GM18499 (cell line): ENCODE data around the gene KCNJ4.
"Not testable (repeated sequence)": the region's sequence is repeated elsewhere in the genome, so short reads cannot be mapped to it uniquely, and the experiment has no call there.

Source experiments
- ATAC-seq: cut with Tn5 transposase; IDR thresholded peaks from one replicate; pipeline ENCODE4 v1.9.1; 2021; ENCODE audit warnings: moderate number of reproducible peaks; ENCODE audit not compliant: insufficient read depth, unreplicated experiment

The KCNJ4 gene

GRCh38 chr22:38416621-38417251, 38.3 kb downstream of the KCNJ4 start:
- ATAC-seq = no peak

DNA sequence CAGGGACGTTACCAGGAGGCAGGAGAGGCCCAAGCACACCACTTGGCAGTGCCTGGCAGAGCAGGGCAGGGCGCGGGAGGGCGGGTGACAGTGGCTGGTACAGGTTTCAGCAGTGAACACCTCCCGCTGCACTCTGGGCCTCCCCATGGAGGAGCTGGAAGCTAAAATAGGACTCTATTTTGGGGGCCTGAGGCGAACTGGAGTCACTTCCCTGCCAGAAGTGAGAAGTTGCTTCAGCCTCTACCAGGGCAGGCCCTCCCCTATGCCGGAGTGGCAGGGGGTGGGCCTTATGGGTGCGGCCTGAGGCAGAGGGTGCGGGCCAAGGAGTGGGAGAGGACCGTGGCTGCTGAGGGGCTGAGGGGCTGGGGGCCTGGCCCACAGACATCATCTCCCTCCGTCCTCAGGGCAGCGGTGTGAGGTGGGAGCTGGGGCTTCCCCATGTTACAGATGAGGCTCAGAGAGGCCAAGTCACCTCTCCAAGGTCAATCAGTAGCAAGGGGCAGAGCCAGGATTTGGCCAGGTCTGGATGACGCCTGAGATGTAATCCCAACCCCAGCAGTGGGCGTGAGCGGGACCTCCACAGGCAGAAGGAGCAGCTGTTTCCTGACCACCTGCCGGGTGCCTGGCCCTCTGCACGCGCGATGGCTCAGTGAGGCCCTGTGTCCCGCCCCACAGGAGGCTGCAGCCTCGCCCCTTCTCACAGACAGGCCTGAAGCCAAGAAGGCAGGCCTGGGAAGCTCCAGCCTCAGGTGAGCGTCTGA, 39.3 kb downstream of the KCNJ4 start:
- no peak for ATAC-seq

- ATAC-seq = no peak
Observed at GRCh38 chr22:38415046-38415445, 40.0 kb downstream of the KCNJ4 start.

DNA sequence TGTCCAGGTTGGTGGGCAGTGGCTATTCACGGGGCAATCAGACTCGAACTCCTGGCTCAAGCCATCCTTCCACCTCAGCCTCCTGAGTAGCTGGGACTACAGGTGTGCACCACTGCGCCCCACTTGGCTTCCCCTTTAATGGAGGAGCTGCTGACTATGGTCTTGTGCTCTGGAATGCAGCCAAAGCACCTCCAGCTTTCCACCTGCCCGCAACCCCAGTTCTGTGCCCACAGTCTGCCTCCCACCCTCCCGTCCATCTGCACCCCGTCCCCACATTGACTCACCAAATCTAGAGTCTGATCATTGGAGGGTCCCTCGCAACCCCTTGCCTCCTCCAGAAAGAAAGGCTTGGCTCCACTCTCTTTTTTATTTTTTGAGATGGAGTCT, 41.0 kb downstream of the KCNJ4 start:
- no peak for ATAC-seq

- no peak for ATAC-seq
Observed at GRCh38 chr22:38413085-38414008, 41.7 kb downstream of the KCNJ4 start.

DNA sequence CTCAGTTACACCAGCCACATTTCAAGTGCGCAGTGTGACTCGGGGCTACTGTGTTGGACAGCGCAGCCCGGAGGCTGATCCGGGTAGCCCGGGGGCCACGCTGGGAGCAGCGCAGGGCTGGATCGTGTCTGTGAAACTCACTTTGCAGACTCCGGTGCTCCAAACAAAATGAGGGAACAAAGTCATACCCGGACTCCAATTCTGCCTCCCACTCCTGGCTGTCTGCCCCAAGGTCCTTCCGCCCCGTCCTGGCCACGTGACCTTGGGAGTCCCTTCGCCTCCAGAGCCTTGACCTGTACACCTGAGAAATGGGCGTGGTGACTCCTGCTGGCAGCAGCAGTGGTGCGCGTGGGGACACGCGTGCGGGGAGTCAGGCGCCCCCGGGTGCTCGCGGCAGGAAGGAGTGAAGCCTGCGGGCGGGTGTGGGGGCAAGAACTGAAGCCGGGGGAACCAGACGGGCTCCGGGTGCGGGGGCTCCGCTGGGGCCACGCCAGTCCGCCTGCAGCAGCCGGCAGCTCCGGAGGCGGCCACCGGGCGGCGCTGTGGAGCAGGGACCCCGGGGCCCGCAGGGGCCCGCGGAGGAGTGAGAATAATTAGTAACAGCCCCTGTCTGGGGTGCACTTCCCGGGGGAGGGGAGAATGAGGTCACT, 42.4 kb downstream of the KCNJ4 start:
- ATAC-seq = no peak

DNA sequence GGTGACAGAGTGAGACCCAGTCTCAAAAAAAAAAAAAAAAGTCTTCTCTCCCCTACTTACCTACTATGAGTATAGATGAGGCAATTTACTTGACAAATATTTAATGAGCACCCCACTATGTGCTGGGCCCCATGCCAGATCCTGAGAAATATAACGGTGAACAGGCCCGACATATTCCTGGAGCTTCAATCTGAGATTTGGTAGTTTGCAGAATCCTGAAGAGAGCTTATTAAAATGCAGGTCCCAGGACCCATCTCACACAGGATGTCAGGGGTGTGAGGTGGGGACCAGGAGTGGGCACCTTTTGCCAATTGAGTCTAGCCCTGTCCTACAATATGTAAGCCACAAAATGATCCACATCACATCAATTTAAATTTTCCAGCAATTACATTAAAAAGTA, 44.0 kb downstream of the KCNJ4 start:
- ATAC-seq = no peak

DNA sequence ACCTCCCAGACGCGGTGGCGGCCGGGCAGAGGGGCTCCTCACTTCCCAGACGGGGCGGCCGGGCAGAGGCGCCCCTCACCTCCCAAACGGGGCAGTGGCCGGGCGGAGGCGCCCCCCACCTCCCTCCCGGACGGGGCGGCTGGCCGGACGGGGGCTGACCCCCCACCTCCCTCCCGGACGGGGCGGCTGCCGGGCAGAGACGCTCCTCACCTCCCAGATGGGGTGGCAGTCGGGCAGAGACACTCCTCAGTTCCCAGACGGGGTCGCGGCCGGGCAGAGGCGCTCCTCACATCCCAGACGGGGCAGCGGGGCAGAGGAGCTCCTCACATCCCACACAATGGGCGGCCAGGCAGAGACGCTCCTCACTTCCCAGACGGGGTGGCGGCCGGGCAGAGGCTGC, 45.1 kb downstream of the KCNJ4 start:
- not testable (repeated sequence) for ATAC-seq

DNA sequence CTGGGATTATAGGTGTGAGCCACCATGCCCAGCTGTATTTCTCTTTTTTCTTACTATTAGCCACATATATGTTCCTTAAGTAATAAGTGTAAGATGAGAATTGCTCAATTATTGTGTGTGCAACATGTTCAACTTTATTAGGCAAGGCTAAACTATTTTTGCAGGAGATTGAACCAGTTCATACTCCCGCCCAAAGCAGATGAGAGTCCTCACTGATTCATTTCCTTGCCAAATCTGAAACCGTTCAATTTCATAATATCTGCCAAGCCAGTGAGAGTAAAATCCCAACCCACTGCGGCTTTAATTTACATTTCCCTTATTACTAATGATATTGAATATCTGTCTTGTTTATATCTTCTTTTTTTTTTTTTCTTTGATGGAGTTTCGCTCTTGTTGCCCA, 48.4 kb downstream of the KCNJ4 start:
- no peak for ATAC-seq

GRCh38 chr22:38404419-38404818, 50.6 kb downstream of the KCNJ4 start:
- ATAC-seq = no peak

GRCh38 chr22:38403812-38404211, 51.2 kb downstream of the KCNJ4 start:
- no peak for ATAC-seq

DNA sequence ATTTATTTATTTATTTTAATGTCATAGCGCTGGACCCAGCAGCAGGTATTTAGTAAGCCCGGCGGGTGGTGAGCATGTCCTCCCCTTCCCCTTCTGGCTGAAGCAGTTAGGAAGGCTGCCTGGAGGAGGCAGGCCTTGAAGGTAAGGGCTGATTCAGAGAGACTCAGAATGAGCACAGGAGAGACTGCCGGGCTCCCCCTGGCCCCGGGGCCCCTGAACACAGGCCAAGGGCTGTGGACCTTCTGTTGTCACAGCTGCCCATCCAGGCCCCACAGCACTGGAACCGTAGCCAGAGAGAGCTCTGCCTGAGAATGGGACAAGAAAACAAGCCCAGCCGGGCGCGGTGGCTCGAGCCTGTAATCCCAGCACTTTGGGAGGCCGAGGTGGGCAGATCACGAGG, 52.8 kb downstream of the KCNJ4 start:
- ATAC-seq = no peak

- no peak for ATAC-seq
Observed at GRCh38 chr22:38401336-38402084, 53.5 kb downstream of the KCNJ4 start.

DNA sequence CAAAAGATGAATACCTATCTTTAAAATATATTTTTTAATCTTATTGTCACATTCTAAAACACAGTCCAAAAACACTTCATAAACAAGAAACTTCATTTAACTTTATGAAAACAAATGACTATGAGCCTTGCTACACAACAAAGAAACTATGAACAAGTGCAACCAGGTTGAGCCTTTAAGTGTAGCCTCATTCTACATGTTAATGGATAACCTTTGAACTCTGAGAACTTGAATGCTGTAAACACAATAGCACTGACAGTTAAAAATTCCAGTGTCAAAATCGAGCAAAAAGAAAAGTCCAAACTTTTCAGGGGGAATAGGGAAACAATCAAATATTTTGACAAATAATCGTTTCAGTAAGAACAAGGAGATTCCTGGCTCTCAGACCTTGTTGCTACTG, 54.7 kb downstream of the KCNJ4 start:
- ATAC-seq = not testable (repeated sequence)

GRCh38 chr22:38398609-38399461, 56.2 kb downstream of the KCNJ4 start:
- ATAC-seq = no peak

DNA sequence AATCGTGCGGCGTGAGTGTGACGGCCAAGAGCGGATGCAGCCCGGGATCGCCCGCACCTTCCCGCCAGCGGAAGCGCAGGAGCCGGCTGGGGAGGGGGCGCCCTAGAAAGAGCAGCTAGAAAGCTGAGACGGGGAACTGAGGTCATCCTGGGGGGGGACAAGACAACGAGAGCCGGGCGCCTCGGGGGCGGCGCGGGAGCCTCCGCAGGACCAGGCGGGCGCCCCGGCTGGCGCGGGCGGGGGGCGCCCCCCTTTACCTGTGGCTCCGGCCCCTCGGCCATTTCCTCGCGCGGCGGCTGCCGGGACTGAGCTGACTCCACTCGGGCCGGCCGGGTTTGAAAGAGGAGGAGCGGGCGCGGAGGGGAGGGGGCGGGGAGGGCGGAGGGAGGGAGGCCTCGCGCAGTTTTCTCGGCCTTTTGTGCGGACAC, 56.8 kb downstream of the KCNJ4 start:
- ATAC-seq = not testable (repeated sequence)

DNA sequence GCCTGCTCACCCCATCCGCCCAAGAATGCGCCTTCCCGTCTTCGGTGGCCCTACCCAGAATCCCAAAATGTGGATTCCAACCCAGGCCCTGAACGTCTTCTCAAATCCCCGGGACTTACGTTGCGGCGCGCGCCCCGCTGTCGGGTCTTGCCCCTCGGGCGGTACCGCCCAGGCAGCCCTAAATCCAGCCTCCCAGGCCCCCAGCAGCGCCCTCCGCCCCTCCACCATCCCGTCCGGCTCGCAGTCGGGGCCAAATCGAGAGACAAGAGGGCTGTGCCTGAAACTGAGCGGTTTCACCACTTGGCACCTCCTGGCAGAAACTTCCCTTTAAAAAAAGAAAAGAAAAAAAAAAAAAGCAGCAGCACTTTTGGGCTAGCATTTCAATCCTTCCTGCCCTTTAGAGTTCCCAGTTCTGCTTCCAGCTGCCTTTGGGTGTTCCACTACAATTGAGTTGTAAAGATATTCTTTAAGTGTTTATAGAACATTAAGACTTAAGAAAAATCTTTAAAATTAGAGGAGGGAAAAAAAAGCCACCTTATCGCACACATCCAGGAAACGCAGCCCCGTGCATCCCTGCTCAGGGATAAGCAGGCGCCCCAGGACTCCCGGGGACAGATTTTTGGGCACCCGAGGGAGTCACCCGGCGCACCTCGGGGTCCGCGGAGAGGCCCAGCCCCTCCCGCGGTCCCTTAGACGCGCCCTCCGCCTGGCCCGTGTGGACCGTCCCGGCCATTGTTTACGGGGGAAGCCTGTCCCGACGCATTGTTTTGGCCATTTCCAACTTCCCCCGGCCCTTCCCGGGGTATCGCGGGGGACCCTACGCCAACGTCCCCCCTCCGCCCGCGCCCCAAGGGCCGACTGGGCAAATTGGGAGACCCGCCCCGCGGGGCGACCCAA, 57.6 kb downstream of the KCNJ4 start:
- ATAC-seq = no peak
